HEK293 (cell line): ENCODE data around the gene LRRC8E.
"Not testable (repeated sequence)": the region's sequence is repeated elsewhere in the genome, so short reads cannot be mapped to it uniquely, and the experiment has no call there.

Source experiments
- CTCF ChIA-PET: fragments of 350-600 bp; formaldehyde crosslinking; extraction: SDS; loops from one replicate; lab custom pipeline; 2021; ENCODE audit warnings: antibody characterized with exemption; lab: Yijun Ruan, JAX
- POLR2A ChIA-PET: fragments of 300-600 bp; formaldehyde crosslinking; extraction: SDS; loops from one replicate; lab custom pipeline; 2020; ENCODE audit warnings: antibody characterized with exemption, inconsistent platforms; lab: Yijun Ruan, JAX
- H3K27ac ChIP-seq: fragments of 200-500 bp; sonication (Bioruptor generic); 2 replicates; pipeline ENCODE4 v1.5.1; 2014; ENCODE audit warnings: low read depth, low read length, control low read depth, inconsistent platforms; ENCODE audit errors: extremely low read depth
- H3K36me3 ChIP-seq, 2 experiments: fragments of 200-500 bp in 1 of 2; sonication (Bioruptor generic) in 1 of 2; 1 replicate in 1 of 2; 2 replicates in 1 of 2; pipeline ENCODE4 v1.5.1; 2014 to 2017; ENCODE audit warnings: inconsistent platforms in 2 of 2, low read length in 2 of 2; ENCODE audit not compliant: control insufficient read depth in 2 of 2, insufficient read depth in 1 of 2
- H3K4me1 ChIP-seq: fragments of 200-500 bp; sonication (Bioruptor generic); 2 replicates; pipeline ENCODE4 v1.5.1; 2014; ENCODE audit warnings: mild to moderate bottlenecking, low read length, inconsistent platforms; ENCODE audit not compliant: control insufficient read depth, insufficient read depth
- H3K4me3 ChIP-seq: 2 replicates; pipeline ENCODE4 v1.5.1; 2011; ENCODE audit warnings: low read depth, mild to moderate bottlenecking, control low read depth, low read length, moderate library complexity
- H3K9me3 ChIP-seq: fragments of 200-500 bp; sonication (Bioruptor generic); 2 replicates; pipeline ENCODE4 v1.5.1; 2014; ENCODE audit warnings: low read depth, low read length, inconsistent platforms; ENCODE audit not compliant: control insufficient read depth, insufficient read depth
- EGR2 ChIP-seq: fragments of 450-650 bp; formaldehyde crosslinking; IDR thresholded peaks from 2 replicates; pipeline ENCODE4 v1.5.1; 2016; ENCODE audit warnings: low read depth, missing biosample characterization, missing genetic modification characterization
- HIC1 ChIP-seq: fragments of 450-650 bp; formaldehyde crosslinking; IDR thresholded peaks from 2 replicates; pipeline ENCODE4 v1.5.1; 2016; ENCODE audit warnings: missing biosample characterization, missing genetic modification characterization
- KLF1 ChIP-seq: fragments of 450-650 bp; formaldehyde crosslinking; IDR thresholded peaks from 2 replicates; pipeline ENCODE4 v1.5.1; 2016; ENCODE audit warnings: missing biosample characterization, missing genetic modification characterization
- KLF7 ChIP-seq: fragments of 450-650 bp; formaldehyde crosslinking; IDR thresholded peaks from 2 replicates; pipeline ENCODE4 v1.5.1; 2016; ENCODE audit warnings: missing biosample characterization, missing genetic modification characterization, borderline replicate concordance
- KLF8 ChIP-seq: fragments of 450-650 bp; formaldehyde crosslinking; IDR thresholded peaks from 2 replicates; pipeline ENCODE4 v1.5.1; 2016; ENCODE audit warnings: missing biosample characterization, missing genetic modification characterization
- OVOL3 ChIP-seq: fragments of 450-650 bp; formaldehyde crosslinking; IDR thresholded peaks from 2 replicates; pipeline ENCODE4 v1.5.1; 2016; ENCODE audit warnings: missing biosample characterization, missing genetic modification characterization
- SCRT2 ChIP-seq: fragments of 450-650 bp; formaldehyde crosslinking; IDR thresholded peaks from 2 replicates; pipeline ENCODE4 v1.5.1; 2016; ENCODE audit warnings: missing biosample characterization, missing genetic modification characterization
- SP3 ChIP-seq: fragments of 450-650 bp; formaldehyde crosslinking; IDR thresholded peaks from 2 replicates; pipeline ENCODE4 v1.5.1; 2016; ENCODE audit warnings: missing biosample characterization, missing genetic modification characterization
- ZBTB10 ChIP-seq: fragments of 450-650 bp; formaldehyde crosslinking; IDR thresholded peaks from 2 replicates; pipeline ENCODE4 v1.5.1; 2016; ENCODE audit warnings: missing biosample characterization, missing genetic modification characterization
- ZBTB8A ChIP-seq: fragments of 450-650 bp; formaldehyde crosslinking; IDR thresholded peaks from 2 replicates; pipeline ENCODE4 v1.5.1; 2016; ENCODE audit warnings: missing biosample characterization, missing genetic modification characterization
- ZNF121 ChIP-seq: fragments of 450-650 bp; formaldehyde crosslinking; IDR thresholded peaks from 2 replicates; pipeline ENCODE4 v1.5.1; 2016; ENCODE audit warnings: missing biosample characterization, missing genetic modification characterization
- ZNF146 ChIP-seq: fragments of 450-650 bp; formaldehyde crosslinking; IDR thresholded peaks from 2 replicates; pipeline ENCODE4 v1.5.1; 2016; ENCODE audit warnings: missing biosample characterization, missing genetic modification characterization
- ZNF2 ChIP-seq: fragments of 450-650 bp; formaldehyde crosslinking; IDR thresholded peaks from 2 replicates; pipeline ENCODE4 v1.5.1; 2016; ENCODE audit warnings: missing biosample characterization, missing genetic modification characterization
- ZNF324 ChIP-seq: fragments of 450-650 bp; formaldehyde crosslinking; IDR thresholded peaks from 2 replicates; pipeline ENCODE4 v1.5.1; 2016; ENCODE audit warnings: missing biosample characterization, missing genetic modification characterization
- ZNF335 ChIP-seq: fragments of 450-650 bp; formaldehyde crosslinking; conservative IDR thresholded peaks from 2 replicates; pipeline ENCODE4 v1.5.1; 2016; ENCODE audit warnings: missing biosample characterization, missing genetic modification characterization
- ZNF394 ChIP-seq: fragments of 450-650 bp; formaldehyde crosslinking; IDR thresholded peaks from 2 replicates; pipeline ENCODE4 v1.5.1; 2016; ENCODE audit warnings: missing biosample characterization, missing genetic modification characterization, mild to moderate bottlenecking, moderate library complexity, borderline replicate concordance
- ZNF544 ChIP-seq: fragments of 450-650 bp; formaldehyde crosslinking; IDR thresholded peaks from 2 replicates; pipeline ENCODE4 v1.5.0; 2017; ENCODE audit warnings: missing biosample characterization, missing genetic modification characterization
- ZNF561 ChIP-seq: fragments of 450-650 bp; IDR thresholded peaks from 2 replicates; pipeline ENCODE4 v1.5.1; 2018; ENCODE audit warnings: missing biosample characterization, missing genetic modification characterization, borderline replicate concordance
- ZNF660 ChIP-seq: fragments of 450-650 bp; IDR thresholded peaks from 2 replicates; pipeline ENCODE4 v1.5.1; 2018; ENCODE audit warnings: missing biosample characterization, mild to moderate bottlenecking, missing genetic modification characterization
- ZNF677 ChIP-seq: fragments of 450-650 bp; IDR thresholded peaks from 2 replicates; pipeline ENCODE4 v1.5.0; 2018; ENCODE audit warnings: missing biosample characterization, mild to moderate bottlenecking, missing genetic modification characterization, moderate library complexity
- ZSCAN30 ChIP-seq: fragments of 450-650 bp; IDR thresholded peaks from 2 replicates; pipeline ENCODE4 v1.5.1; 2018; ENCODE audit warnings: missing biosample characterization, mild to moderate bottlenecking, missing genetic modification characterization, moderate library complexity
- TF ChIP-seq, protein P1 (sequence below): fragments of 450-650 bp; formaldehyde crosslinking; IDR thresholded peaks from 2 replicates; pipeline ENCODE4 v1.5.1; 2016; ENCODE audit warnings: missing biosample characterization, missing genetic modification characterization

Gene LRRC8E

DNA sequence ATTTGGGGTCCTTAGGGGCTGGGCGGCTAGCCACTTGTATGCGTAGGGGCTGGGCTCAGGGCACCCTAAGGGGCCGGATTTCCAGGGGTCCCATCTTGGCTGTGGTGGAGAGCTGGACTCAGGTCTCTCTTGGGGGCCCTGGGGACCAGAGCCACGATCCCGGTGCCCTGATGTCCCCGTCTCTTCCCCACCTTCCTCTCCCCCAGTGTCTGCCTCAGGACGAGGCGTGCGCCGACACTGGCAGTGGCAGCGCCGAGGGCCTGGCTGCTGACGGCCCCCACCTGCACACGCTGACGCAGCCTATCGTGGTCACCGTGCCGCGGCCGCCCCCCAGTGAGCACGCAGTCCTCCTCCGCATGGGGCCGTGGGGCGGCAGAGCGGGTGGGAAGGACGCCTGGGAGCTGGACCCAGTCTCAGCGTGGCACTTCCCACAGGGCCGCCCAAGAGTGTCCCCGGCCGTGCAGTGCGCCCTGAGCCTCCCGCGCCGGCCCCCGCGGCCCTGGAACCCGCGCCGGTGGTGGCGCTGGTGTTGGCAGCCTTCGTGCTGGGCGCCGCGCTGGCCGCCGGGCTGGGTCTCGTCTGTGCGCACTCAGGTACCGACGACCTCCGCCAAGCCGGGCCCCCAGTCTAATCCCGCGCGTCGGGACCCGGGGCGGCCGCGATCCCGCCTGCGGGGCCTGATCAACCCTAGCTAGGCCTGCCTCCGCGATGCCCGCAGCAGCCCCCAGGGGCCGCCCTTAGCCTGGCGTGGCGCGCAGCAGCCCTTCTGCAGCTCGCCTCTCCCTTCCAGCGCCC is 29.2 kb downstream of the LRRC8E start (continued):
- TF ChIP-seq ZSCAN30 (tag by site-specific recombination) (peak; percentile 67; the same call in 1 of the 2 replicates), ZBTB10 (tag by site-specific recombination) (peak; percentile 68; the same call in 1 of the 2 replicates), ZNF394 (tag by site-specific recombination) (no peak), ZNF660 (tag by site-specific recombination) (0 out of 2 replicates have a peak, but pooled peaks have one; percentile 60), EGR2 (tag by site-specific recombination) (peak; percentile 82), ZNF561 (tag by site-specific recombination) (peak; percentile 62; the same call in 1 of the 2 replicates), OVOL3 (tag by site-specific recombination) (no peak), ZNF677 (no peak), KLF7 (tag by site-specific recombination) (no peak), ZNF121 (tag by site-specific recombination) (no peak), SP3 (tag by site-specific recombination) (0 out of 2 replicates have a peak, but pooled peaks have one; percentile 16), ZNF544 (tag by site-specific recombination) (no peak), SCRT2 (tag by site-specific recombination) (peak; percentile 42; the same call in 1 of the 2 replicates), ZNF324 (no peak)
- TF ChIP-seq, protein P1, sequence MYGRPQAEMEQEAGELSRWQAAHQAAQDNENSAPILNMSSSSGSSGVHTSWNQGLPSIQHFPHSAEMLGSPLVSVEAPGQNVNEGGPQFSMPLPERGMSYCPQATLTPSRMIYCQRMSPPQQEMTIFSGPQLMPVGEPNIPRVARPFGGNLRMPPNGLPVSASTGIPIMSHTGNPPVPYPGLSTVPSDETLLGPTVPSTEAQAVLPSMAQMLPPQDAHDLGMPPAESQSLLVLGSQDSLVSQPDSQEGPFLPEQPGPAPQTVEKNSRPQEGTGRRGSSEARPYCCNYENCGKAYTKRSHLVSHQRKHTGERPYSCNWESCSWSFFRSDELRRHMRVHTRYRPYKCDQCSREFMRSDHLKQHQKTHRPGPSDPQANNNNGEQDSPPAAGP: 0 out of 2 replicates have a peak, but pooled peaks have one; percentile 27

DNA sequence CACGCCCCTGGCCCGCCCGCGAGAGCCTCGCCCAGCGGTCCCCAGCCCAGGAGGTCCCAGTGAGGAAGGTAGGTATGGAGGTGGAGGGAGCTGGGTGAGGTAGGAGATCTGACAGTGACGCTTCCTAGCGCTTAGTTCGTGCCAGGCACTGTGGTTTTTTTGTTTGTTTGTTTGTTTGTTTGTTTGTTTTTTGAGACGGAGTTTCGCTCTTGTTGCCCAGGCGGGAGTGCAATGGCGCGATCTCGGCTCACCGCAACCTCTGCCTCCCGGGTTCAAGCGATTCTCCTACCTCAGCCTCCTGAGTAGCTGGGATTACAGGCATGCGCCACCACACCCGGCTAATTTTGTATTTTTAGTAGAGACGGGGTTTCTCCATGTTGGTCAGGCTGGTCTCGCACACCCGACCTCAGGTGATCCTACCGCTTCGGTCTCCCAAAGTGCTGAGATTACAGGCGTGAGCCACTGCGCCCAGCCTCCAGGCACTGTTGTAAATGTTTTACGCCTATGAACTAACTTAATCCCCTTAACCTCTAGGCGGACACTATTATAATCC is 29.8 kb downstream of the LRRC8E start:
- peaks cover 0 to 13% of the 10 kb centered on the region in 2 experiments; a peak in 2 of 3 replicates for H3K36me3 ChIP-seq
- H3K27ac ChIP-seq, H3K4me3 ChIP-seq, H3K9me3 ChIP-seq: not testable (repeated sequence)
- CTCF ChIA-PET: interaction anchor here (0.6 to 2.5 kb wide), 9 partner anchors 9 to 402 kb away, joined by 3 to 21 read pairs (median 3); partner anchors contain the start of gene TIMM44
- TF ChIP-seq ZNF2 (tag by site-specific recombination) (peak; percentile 63; the same call in 1 of the 2 replicates), KLF8 (tag by site-specific recombination) (peak; percentile 20; the same call in 1 of the 2 replicates), KLF1 (tag by site-specific recombination) (peak; percentile 85), ZNF146 (tag by site-specific recombination) (peak; percentile 3; the same call in 1 of the 2 replicates), KLF7 (tag by site-specific recombination) (0 out of 2 replicates have a peak, but pooled peaks have one; percentile 16), HIC1 (tag by site-specific recombination) (0 out of 2 replicates have a peak, but pooled peaks have one; percentile 42), ZBTB8A (tag by site-specific recombination) (peak; percentile 95; the same call in 1 of the 2 replicates), ZNF335 (tag by site-specific recombination) (peak; percentile 31)
- TF ChIP-seq, all 188 proteins: peak for 8; not testable (repeated sequence) for 180
- not testable (repeated sequence) for H3K4me1 ChIP-seq
- POLR2A ChIA-PET: interaction anchor here (0.6 to 2.2 kb wide), 7 partner anchors 9 to 518 kb away, joined by 3 to 9 read pairs (median 5); partner anchors contain the start of genes ELAVL1, MAP2K7 and TIMM44
